Effector CD4-positive, alpha-beta T cell (primary cell): ENCODE data around the gene PACSIN2.

Experiments
- DNase-seq: peaks from one replicate; pipeline ENCODE4 v3.0.0-alpha.2; 2020

The PACSIN2 gene

DNA sequence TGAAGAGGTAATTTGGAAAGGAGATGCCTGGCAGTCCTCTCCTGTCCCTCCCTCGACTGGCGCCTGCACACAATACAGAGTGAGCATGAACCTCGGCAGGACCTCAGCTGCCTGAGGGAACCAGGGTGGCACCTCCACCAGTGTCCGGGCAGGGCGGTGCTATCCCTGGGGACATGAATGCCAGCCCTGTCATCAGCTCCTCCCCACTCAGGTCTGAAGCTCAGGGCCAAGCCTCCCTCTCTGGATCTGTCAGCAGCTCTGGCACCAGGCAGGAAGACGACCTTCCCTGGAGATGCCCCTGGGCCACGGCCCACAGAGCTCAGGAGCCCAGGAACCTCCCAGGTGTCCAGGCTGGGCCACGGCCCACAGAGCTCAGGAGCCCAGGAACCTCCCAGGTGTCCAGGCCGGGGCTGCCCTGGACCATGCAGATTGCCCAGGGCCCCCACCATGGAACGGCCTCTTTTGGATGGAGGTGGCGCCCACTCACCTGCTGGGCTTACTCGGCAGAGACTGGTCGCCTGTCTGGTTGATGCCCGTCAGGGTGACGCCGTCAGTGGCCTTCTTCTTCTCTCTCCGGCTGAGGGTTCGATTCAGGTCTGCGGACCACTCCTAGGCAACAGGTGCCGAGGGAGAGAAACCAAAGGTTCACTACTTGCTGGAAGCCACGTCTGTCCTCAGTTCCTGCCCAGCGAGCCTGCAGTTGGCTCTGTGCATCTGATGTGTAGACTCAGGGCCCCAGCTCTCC is 136.2 kb downstream of the PACSIN2 start:
- no peak for DNase-seq

DNA sequence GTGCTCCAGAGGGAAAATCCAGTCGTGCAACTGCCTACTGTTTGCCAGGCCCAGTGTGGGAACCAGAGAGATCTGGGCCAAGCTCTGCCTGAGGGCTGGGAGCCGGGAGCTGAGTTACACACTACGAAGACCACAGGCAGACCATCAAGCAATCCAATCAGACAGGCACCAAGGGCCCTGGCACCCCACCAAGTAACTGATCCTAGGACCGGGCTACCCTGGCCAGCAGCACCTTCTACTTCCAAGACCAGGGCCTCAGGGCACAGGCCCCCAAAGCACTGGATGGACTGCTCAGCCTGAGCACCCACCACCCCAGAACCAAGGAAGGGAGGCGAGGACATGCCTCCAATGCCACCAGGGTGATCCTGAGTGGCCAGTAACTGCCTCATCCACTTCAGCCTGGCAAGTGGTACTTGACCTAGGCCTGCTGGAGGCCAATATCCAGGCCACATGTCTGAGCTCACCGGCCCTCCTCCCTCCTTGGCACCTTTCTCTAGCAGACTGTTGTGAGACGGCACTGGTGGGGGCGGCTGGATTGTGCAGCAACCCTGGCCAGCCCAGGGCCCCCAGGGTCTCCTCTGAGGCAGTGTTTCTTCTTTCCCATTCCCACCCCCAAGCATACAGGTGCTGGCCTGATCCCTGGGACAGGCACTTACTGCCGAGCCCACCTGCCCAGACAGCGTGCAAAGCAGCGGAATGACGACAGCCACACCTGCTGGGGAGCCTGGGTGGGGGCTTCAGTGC is 137.2 kb downstream of the PACSIN2 start:
- DNase-seq, result no peak

DNA sequence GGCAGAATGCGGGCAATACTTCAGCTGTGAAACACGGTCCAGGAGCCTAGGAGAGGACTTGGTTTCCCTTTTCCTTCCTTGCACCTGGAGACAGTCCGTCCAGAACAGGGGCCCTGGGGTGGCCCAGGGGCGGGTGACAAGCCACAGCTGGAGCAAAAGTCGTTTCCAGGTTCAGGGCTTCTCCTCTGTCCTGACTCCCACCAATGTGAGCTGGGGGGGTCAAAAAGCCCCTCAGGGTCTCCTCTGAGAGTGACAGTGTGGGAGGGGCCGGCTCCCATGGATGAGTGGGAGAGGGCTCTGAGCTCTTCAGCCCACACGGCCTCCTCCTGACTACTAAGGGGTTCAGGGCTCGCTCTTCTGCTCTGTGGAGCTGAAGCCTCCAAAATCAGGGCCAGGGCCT is 137.8 kb downstream of the PACSIN2 start:
- no peak for DNase-seq

DNA sequence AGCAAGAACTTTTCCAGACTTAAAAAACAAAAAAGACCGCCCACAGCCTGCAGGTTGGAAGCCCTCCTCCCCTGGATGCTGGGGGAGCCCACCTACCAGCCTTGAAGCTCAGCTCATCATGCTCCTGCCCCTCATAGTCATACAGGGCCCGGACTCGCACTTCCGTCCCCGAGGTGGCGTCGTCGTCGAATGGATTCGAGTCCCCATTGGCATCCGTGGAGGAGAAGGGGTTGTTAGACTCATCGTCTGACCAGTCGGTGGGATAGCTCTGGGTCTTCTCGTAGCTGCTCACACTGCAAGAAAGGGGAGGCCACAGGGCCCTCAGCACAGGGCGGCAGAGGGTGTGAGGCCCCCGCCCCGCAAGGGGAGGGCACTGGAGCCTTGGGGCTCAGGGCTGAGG is 138.9 kb downstream of the PACSIN2 start:
- DNase-seq, result no peak

GRCh38 chr22:42874010-42874409 is 140.9 kb downstream of the PACSIN2 start:
- no peak for DNase-seq

DNA sequence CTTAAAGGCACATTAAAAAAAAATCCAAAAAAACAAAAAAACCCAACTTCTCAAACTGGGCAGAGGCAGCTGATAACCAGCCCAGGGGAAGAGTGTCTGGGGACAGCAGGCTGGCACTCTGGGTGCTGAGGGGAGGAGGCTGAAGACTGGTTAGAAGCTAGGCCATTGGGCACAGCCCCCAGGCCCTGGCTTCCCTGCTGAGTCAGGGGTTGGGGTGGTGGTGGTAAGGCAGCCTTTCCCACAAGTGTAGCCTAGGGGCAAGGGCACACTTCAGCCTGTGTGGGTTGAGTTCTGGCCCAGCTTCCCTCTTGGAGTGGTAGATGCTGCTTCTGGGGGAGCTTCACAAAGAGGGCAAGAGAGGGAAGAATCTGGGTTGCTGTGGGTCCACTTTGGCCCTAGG is 141.6 kb downstream of the PACSIN2 start:
- DNase-seq, result no peak

DNA sequence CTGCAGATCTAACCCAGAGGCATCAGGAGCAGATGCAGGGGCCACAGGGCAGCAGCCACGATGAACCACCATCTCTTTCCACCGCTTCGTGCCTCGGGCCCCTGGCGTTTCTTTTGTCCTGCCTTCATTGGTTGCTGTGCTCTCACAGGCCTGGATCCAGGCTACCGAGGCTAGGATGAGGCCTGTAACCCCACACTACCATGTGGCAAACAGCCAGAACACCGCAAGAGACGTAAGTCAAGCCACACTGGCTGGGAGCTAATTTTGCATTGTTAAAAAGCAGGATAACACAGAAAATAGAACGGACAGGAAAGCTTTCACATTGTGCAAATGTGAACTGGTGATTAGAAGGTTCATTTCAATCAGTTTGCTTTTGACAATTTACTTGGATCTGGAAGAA is 142.1 kb downstream of the PACSIN2 start:
- DNase-seq, result no peak

- no peak for DNase-seq
Observed at GRCh38 chr22:42871146-42872050, 143.6 kb downstream of the PACSIN2 start.

DNA sequence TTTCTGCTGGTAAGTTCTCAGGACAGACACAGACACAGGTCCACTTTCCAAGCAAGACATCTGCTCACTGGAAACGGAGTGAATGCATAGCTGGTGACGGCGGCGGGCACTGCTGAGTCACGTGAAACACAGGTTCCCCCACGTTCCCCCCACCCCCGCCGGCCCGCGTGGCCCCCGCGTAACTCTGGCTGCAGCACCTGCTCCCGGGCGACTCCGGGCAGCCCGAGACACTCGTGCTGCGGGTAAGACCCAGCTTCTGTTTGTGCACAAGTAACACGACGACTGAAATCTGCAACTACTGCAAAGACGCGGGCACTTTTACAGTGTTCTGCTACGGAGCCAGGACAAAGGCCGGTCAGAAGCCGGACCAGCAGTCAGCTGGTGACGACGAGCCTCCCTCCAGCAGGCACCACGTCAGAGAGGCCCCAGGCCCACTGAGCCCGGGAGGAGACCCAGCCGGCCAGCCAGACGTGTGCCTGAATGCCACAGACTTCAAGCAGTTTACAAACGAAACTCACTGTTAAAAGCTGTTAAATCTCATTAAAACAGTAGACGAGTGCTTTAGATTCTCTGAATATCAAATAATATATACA is 145.0 kb downstream of the PACSIN2 start:
- no peak for DNase-seq

- no peak for DNase-seq
Observed at GRCh38 chr22:42869463-42869862, 145.5 kb downstream of the PACSIN2 start.

- no peak for DNase-seq
Observed at GRCh38 chr22:42868751-42869251, 146.1 kb downstream of the PACSIN2 start.

DNA sequence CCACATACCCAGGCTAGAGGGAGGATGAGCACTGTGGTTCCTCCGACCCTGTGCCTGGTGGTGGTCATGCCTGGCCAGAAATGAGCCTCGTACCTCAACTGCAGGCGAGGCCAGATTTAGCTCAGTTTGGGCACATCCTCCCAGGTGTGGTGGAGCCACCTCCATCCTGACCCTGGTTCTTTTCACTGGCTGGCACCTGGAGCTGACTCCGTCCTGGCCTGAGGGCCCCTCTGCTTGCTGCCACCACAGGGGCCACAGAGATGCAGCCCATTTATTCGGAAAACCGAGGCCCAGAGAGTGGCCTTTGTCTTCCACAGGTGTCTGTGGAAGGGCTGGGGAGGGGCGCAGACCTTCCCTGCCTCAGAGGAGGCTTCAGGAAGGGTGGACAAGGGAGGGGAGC is 148.8 kb downstream of the PACSIN2 start:
- no peak for DNase-seq

DNA sequence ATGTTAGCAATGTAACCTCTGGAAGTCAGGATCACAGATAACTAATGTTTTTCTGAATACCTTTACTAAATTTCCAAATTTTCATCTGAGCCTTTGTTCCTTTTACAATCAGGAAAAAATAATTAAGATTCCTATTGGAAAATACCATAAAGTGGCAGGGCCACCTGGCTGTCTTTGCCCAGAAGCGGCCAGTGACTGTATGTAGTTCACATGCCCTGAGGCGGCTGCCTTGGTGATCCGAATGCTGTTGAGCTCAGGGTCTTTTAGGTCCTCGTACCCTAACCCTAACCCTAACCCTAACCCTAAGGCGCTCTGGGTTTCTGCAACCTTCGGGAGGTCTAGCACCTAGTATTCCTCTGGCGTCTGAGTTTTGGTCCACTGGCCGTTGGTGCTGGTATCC is 149.4 kb downstream of the PACSIN2 start:
- DNase-seq, result no peak

GRCh38 chr22:42863349-42863961 is 151.5 kb downstream of the PACSIN2 start:
- no peak for DNase-seq

- DNase-seq, result no peak
Observed at GRCh38 chr22:42862045-42862734, 152.8 kb downstream of the PACSIN2 start.

- DNase-seq, result no peak
Observed at GRCh38 chr22:42860968-42861367, 154.0 kb downstream of the PACSIN2 start.

DNA sequence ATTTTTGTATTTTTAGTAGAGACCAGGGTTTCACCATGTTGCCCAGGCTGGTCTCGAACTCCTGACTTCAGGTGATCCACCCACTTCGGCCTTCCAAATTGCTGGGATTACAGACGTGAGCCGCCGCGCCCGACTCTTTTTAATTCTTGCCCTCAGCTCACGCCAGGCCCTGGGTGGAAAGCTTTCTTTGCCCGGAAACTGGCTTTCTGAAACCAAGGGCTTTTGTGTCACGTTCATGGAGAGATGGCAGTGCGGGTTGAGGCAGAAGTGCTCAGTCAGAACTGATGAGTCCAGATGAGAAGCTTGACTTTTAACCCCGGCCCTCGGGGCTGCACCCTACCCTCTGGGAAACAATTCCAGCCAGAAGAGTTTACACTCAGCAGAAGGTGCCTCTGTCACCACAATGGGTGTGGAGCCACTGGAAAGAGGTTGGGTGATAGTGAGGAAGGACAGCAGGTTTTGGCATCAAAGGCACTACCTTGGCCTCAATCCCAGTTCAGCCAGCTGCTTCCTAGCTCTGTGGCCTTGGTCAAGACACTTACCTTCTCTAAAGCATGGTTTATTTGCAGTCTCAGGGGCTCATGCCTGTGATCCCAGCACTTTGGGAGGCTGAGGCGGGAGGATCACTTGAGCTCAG is 157.0 kb downstream of the PACSIN2 start:
- no peak for DNase-seq

GRCh38 chr22:42856865-42857704 is 157.9 kb downstream of the PACSIN2 start, which contains the start of gene ARFGAP3:
Gene ARFGAP3, minus strand, starts transcription at chr22:42857273. Its CDS starts 91 bp downstream, at chr22:42857182.
- DNase-seq, result peak; percentile 88

DNA sequence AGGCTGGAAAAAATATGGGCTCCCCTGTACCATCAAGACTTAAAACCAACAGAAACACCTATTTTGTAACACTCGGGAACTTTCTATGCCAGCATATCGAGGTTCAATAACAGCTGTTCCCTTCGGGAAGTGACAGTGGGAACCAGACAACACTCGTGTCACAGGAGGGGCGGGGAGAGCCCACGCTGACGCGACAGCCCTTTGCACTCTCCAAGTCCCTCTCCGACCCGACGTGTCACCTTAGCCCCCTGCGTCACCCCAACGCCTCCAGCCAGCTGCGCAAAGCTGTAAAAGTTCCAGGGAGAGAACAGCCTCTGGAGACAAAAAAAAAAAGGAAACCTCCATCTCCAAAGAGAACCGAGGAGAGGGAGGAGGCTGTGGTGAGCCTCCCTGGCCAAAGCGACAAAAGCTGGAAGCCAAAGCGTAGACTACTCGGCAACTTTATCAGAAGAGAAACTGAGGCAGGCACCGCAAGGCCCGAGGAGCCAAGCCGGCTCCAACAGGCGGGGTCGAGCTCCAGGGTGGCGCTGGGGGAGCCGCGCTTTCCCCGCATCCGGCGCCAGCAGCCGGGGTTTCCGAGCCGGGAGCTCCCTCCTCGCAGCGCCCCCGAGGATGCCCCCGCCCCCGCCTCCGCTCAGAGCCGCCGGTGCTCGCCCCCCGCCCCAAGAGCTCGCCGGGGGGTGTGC is 158.6 kb downstream of the PACSIN2 start:
- DNase-seq, result peak; percentile 45
